Osteoblast (primary cell): ENCODE measurements around the gene MYO10. TPM values are rescaled to one million over a fixed set of nuclear protein-coding genes. Genes with fewer than 3 reads are reported as not detected.

Experiments
- DNase-seq: peaks from one replicate; pipeline ENCODE4 v3.0.0; 2011; ENCODE audit warnings: low spot score, mixed read lengths; ENCODE audit not compliant: insufficient read length; ENCODE audit errors: missing footprints
- H2AFZ ChIP-seq: 2 replicates; pipeline ENCODE4 v1.6.0; 2011; ENCODE audit warnings: mild to moderate bottlenecking, low read length
- H3K27ac ChIP-seq: 2 replicates; pipeline ENCODE4 v1.5.1; 2011; ENCODE audit warnings: mild to moderate bottlenecking, low read depth, low read length, moderate library complexity
- H3K27me3 ChIP-seq: 2 replicates; pipeline ENCODE4 v1.6.0; 2012; ENCODE audit warnings: mild to moderate bottlenecking, control low read depth, inconsistent platforms, low read length, moderate library complexity; ENCODE audit not compliant: insufficient read depth
- H3K36me3 ChIP-seq: 2 replicates; pipeline ENCODE4 v1.5.1; 2011; ENCODE audit warnings: mild to moderate bottlenecking, low read length, control low read depth, moderate library complexity; ENCODE audit not compliant: insufficient read depth
- H3K4me1 ChIP-seq: 2 replicates; pipeline ENCODE4 v1.5.1; 2011; ENCODE audit warnings: mild to moderate bottlenecking, low read length, control low read depth, moderate library complexity; ENCODE audit not compliant: insufficient read depth
- H3K4me2 ChIP-seq: 2 replicates; pipeline ENCODE4 v1.6.0; 2011; ENCODE audit warnings: mild to moderate bottlenecking, low read length; ENCODE audit not compliant: insufficient read depth
- H3K4me3 ChIP-seq: fragments of 200-600 bp; sonication (generic); 3 replicates; pipeline ENCODE4 v1.5.1; 2012; ENCODE audit warnings: mild to moderate bottlenecking, low read length, inconsistent platforms; ENCODE audit not compliant: insufficient read depth
- H3K79me2 ChIP-seq: 2 replicates; pipeline ENCODE4 v1.6.0; 2012; ENCODE audit warnings: mild to moderate bottlenecking, low read length, control low read depth, inconsistent platforms; ENCODE audit not compliant: insufficient read depth
- H3K9me3 ChIP-seq: 2 replicates; pipeline ENCODE4 v1.5.1; 2011; ENCODE audit warnings: low read depth, low read length, control low read depth
- H4K20me1 ChIP-seq: 2 replicates; pipeline ENCODE4 v1.6.0; 2012; ENCODE audit warnings: mild to moderate bottlenecking, low read length, control low read depth; ENCODE audit not compliant: insufficient read depth
- total RNA-seq: library from RNA; depleted of rRNA; stranded (reverse); fragments of >200 nt; gene quantifications from 2 replicates; pipeline ENCODE4 v1.2.3, GENCODE V29; 2012
- TF ChIP-seq, protein P1 (sequence below): IDR thresholded peaks from 2 replicates; pipeline ENCODE4 v1.5.1; 2011; ENCODE audit warnings: mild to moderate bottlenecking, low read depth, low read length, moderate library complexity; ENCODE audit errors: extremely low read depth

The MYO10 gene
- total RNA-seq, 1 donor: 40.9 TPM

DNA sequence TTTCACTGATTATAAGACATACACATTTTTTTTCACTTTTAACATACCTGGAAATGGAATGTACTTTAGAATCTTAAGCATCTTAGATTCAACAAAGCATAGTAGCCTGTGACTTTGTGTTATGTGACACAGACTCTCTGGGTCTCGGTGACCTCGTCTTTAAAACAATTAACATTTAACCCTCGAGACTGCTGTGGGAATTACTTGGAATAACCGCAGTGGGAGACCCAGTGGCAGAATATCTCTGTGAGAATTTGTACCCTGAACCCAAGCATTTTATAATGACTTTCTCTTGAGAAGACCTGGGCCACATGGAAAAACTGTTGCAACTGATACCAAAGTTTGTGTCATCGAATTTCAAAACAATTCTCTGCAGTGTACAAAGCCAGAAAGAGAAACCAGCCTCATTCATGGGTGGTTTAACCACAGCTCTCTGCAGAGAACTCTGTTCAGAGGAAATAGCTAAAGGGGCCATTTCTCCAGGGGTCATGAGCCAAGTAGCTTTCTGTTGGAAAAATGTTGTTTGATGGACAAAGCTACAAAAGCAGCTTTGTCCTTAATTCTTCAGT lies 309.3 kb downstream of the MYO10 start:
- Histone ChIP-seq H3K4me2 (no peak overlapping the region), H3K36me3 (no peaks in the 10 kb centered on the region), H3K79me2 (no peaks in the 10 kb centered on the region), H3K4me1 (no peaks in the 10 kb centered on the region), H3K4me3 (no peak overlapping the region), H3K27me3 (peaks cover 21% of the 10 kb centered on the region), H2AFZ (no peak overlapping the region), H4K20me1 (no peaks in the 10 kb centered on the region), H3K9me3 (no peaks in the 10 kb centered on the region), H3K27ac (no peak overlapping the region)
- DNase-seq: no peak
- TF ChIP-seq, protein P1, sequence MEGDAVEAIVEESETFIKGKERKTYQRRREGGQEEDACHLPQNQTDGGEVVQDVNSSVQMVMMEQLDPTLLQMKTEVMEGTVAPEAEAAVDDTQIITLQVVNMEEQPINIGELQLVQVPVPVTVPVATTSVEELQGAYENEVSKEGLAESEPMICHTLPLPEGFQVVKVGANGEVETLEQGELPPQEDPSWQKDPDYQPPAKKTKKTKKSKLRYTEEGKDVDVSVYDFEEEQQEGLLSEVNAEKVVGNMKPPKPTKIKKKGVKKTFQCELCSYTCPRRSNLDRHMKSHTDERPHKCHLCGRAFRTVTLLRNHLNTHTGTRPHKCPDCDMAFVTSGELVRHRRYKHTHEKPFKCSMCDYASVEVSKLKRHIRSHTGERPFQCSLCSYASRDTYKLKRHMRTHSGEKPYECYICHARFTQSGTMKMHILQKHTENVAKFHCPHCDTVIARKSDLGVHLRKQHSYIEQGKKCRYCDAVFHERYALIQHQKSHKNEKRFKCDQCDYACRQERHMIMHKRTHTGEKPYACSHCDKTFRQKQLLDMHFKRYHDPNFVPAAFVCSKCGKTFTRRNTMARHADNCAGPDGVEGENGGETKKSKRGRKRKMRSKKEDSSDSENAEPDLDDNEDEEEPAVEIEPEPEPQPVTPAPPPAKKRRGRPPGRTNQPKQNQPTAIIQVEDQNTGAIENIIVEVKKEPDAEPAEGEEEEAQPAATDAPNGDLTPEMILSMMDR: no peak

DNA sequence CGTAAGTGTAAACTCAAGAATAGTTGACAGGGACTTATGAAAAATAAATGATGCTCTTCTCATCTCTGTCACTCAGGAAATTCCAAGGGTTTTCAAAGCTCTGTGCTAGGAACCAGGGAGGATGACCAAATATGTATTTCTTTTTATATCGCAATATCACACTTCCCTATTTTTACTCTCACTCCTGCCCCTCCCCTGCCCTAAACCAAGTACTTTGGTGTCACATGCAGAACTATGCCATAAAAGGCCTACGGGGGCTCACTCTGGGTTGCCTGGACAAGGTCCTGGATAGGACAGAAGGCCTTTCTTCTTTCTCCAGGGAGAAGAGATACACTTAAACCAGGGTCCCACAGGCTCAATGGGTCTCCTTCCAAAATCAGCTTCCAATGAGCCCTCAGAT lies 311.0 kb downstream of the MYO10 start:
- H3K27ac ChIP-seq: no peak overlapping the region
- H3K4me2 ChIP-seq: no peak overlapping the region
- no peak overlapping the region for H3K4me3 ChIP-seq
- H3K79me2 ChIP-seq: no peaks in the 10 kb centered on the region
- H3K36me3 ChIP-seq: no peaks in the 10 kb centered on the region
- peaks cover 21% of the 10 kb centered on the region for H3K27me3 ChIP-seq
- no peaks in the 10 kb centered on the region for H4K20me1 ChIP-seq
- DNase-seq: no peak
- no peaks in the 10 kb centered on the region for H3K4me1 ChIP-seq
- H3K9me3 ChIP-seq: no peaks in the 10 kb centered on the region
- H2AFZ ChIP-seq: no peak overlapping the region
- TF ChIP-seq, protein P1: no peak

DNA sequence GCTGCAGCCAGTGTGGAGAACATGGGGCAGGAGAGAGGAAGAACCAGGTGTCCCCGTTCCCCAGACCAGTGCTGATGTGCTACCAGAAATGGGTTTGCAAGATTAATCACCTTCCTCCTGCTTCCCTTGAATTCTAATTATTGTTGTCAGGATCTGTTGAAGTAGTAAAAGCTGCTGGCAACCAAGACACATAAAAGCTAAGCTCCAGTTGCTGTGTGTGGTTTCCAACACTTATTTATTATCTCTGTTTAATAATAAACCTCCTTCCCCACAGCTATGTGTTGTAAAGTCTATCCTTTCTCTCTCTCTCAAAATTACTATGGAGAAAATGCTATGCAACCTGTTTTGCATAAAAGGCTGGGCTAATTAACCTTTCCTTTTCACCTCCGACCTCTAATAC lies 317.0 kb downstream of the MYO10 start:
- Histone ChIP-seq H3K79me2 (no peaks in the 10 kb centered on the region), H3K9me3 (no peaks in the 10 kb centered on the region), H3K4me3 (no peak overlapping the region), H3K4me2 (no peak overlapping the region), H3K4me1 (peaks cover 3% of the 10 kb centered on the region), H3K36me3 (no peaks in the 10 kb centered on the region), H4K20me1 (no peaks in the 10 kb centered on the region), H3K27ac (no peak overlapping the region), H3K27me3 (peaks cover 44% of the 10 kb centered on the region), H2AFZ (no peak overlapping the region)
- DNase-seq: no peak
- TF ChIP-seq, protein P1: no peak

DNA sequence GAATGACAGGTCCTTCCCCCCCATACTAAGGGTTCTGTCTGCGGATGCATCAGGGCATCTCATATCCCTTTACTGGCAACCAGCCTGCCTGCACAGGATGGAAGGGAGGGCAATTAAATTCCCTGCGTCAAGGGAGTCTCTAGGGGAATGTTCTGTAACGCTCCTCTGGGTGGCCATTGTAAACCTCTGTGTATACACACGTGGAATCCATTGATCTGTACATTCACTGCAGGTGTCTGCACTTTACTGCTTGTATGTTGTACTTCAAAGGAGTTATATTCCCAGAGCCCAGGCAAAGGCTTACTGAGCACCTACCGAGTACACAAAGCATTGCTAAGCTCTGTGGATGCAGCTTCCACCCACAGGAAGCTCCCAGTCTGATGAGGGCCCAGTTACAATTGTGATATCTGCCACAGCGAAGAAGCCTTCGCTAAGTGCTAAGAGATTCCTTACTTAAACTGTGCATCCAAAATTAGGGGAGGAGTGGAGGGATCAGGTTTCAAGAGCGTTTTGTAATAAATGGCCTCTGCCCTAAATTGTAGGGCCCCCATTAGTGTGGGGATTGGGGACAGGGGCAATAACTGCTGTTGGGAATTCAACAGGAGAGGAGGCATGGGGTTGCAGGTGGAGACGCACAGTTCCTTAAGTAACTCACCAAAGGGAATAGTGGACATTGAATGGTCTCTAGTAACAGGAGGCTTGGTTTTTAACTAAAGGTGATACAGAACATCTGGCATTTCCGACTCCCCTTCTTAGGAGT lies 317.8 kb downstream of the MYO10 start:
- TF ChIP-seq, protein P1: no peak
- H3K79me2 ChIP-seq: no peaks in the 10 kb centered on the region
- no peak overlapping the region for H3K27ac ChIP-seq
- H3K9me3 ChIP-seq: no peaks in the 10 kb centered on the region
- peaks cover 3% of the 10 kb centered on the region for H3K4me1 ChIP-seq
- H2AFZ ChIP-seq: no peak overlapping the region
- H3K4me2 ChIP-seq: no peak overlapping the region
- DNase-seq: no peak
- H4K20me1 ChIP-seq: no peaks in the 10 kb centered on the region
- H3K36me3 ChIP-seq: no peaks in the 10 kb centered on the region
- peaks cover 44% of the 10 kb centered on the region for H3K27me3 ChIP-seq
- H3K4me3 ChIP-seq: no peak overlapping the region
